CD1c-positive myeloid dendritic cell (primary cell): ENCODE results near the gene CYREN.
"Not testable (repeated sequence)": the region's sequence is repeated elsewhere in the genome, so short reads cannot be mapped to it uniquely, and the experiment has no call there.

Experiments
- DNase-seq: peaks from one replicate; pipeline ENCODE4 v3.0.0-alpha.2; 2016; ENCODE audit errors: extremely low spot score

CYREN gene

DNA sequence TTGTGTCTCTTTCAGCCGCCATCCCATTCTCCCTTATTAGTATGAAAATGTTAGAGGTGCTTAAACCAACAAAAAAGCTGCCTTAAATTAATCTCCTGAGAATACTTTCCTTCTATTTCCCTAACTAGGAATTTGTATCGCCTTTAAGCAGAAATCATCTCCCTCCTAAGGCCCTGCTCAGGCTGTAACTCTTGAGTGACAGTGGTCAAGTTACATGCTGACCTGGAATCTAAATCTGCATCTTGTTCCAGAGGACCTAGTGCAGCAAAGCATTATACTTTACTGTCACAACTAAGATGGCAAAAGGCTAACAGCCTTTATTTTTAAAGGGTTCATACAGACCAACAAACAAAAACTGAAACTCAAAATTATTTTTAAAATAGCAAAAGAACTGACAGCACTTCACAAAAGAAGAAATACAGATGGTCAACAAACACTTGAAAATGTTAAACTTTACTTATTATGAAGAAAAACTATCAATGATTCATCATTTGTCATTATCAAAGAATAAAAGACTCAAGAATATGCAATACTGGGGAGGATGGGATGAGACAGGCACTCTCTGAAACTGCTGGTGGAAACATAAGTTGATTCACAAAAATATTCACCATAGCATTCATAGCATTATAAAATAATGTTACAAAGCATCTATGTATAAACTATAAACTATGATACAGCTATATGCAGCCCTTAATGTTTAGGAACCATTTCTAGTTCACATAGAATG, 11.0 kb downstream of the CYREN start:
- no peak for DNase-seq

- DNase-seq = no peak
Measured at GRCh38 chr7:135158874-135159273, 11.6 kb downstream of the CYREN start.

DNA sequence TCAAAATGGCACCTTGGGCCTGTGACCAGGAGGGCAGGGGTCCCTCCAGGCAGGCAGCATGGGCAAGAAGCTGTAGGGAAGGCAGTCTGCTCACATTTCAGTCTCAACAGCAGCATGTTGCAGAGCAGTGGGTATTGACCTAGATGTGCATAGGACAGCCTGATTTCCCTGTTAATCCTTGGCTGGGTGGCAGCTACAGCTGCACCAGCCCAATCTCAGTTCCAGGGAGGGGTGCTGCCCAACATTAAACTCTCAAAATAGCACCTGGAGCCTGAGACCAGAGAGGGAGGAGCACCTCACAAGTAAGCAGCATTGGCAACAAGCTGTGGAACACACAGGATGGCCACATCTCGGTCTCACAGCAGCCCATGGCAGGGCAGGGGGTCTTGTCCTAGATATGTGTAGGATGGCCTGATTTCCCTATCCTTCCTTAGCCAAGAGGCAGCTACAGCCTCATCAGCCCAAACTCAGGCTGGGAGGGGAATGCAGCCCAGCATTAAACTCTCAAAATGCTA, 12.3 kb downstream of the CYREN start:
- DNase-seq = no peak

- DNase-seq = no peak
Measured at GRCh38 chr7:135156290-135156689, 14.2 kb downstream of the CYREN start.

GRCh38 chr7:135154734-135155133, 15.8 kb downstream of the CYREN start:
- no peak for DNase-seq

DNA sequence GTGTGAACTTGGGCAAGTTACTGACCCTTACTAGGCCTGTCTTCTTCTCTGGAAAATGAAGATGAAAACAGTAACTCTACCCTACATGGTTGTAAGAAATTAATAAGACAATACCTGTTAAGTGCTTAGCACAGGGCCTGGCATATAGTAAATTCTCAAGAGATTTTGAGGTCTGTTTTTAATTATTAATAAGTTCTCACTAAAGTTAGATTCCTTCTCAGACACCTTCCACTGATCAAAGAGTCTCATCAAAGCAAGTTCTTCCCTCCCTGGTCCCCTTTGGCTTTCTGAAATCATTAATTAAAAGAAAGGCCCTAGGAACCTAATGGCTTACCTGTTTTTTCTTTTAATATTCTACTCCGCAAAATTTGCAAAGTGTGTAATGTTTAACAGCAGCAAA, 18.1 kb downstream of the CYREN start:
- no peak for DNase-seq

DNA sequence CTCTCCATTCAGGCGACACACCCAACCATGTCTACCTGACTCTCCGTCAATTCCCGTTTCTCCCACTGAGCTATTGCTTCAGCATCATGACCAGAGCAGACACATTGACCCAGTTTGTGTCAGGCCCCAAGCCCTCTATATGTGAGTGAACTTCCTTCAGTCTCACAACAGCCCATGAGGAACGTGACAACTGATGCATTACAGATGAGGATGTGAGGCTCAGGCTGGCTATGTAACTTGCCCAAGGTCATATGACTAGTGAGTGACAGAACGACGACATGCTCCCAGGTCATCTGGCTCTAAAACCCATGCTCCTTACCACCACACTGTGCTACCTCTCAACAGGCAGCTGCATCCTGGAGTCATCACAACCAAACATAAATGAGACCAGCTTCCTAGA, 19.0 kb downstream of the CYREN start:
- peak; percentile 77 for DNase-seq

GRCh38 chr7:135151132-135151531, 19.4 kb downstream of the CYREN start:
- peak; percentile 46 for DNase-seq

- DNase-seq = peak; percentile 33
Measured at GRCh38 chr7:135150072-135150782, 20.3 kb downstream of the CYREN start.

DNA sequence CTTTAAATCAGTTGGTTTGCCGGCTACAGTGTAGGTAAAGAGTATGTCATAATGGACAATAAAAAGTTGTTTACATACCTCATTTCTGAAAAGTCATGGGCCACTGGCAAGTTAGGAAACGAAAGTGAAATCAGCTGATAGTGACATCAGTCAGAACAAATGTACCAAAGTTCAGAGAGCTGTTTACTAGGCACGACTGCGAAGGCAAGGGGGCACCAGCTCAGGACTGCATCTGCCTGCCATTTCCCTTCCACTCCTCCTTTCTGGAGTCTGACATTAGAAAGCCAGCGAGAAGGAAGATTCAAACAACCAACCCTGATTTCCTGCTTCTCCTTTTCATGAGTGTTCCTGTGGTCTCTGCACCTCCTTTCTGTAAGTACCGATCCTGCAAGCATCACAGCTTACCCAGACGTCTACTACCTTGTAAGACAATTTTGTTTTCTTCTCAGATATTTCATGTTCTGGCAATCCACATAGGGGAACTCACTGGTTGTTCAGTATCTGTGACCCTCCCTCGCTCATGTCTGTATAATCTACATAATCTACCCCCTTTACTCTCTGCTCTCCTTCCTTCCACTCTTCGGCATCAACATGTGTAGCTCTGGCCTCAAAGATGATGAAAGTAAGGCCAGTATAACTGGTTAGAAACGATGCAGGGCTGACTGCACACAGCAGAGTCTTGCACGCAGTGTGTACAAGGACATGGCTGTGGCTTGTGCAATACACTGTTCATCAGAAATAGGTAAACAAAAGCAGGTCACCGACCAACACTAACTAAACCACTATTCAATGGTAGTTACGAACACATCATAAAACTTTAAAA, 22.4 kb downstream of the CYREN start, which contains the start of gene TMEM140:
Gene TMEM140 (plus strand): TSS at position 174 of the 823 bp plus-strand sequence. CDS start 16,370 bp downstream, outside the sequence.
- peak; percentile 74 for DNase-seq

DNA sequence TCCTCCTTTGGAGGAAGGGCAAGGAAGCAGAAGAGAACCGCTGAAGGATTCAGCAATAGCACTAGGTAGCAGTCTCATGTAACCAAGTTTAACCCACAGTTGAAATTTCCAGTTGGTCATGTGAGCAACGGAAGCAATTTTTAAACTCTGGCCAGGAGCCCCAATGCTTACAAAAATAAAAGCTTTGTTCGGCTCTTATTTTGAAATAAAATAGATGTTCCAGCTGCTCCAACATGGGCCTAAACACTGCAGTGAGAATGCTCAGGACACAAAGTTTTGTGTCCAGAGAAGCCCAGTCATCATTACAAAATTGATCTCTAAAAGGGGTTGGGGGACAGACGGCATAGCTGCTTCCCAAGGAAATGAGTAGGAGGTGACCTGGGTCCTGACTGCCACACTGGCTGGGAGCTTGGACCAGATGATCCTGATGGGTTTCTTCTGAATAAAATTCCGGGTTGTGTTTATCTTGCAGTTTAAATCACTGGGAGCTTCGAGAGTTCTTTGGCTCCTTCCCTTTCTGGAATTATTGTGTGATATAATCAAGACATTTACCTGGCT, 23.1 kb downstream of the CYREN start:
- DNase-seq = peak; percentile 43

GRCh38 chr7:135143885-135144668, 26.4 kb downstream of the CYREN start:
- DNase-seq = no peak

- DNase-seq = no peak
Measured at GRCh38 chr7:135129579-135129978, 40.9 kb downstream of the CYREN start.

- DNase-seq = no peak
Measured at GRCh38 chr7:135128931-135129330, 41.6 kb downstream of the CYREN start.

DNA sequence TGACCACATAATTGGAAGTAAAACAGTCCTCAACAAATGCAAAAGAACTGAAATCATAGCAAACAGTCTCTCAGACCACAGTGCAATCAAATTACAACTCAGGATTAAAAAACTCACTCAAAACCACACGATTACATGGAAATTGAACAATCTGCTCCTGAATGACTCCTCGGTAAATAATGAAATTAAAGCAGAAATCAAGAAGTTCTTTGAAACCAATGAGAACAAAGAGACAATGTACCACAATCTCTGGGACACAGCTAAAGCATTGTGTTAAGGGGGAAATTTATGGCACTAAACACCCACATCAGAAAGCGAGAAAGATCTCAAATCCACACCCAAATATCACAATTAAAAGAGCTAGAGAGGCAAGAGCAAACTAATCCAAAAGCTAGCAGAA, 45.9 kb downstream of the CYREN start:
- not testable (repeated sequence) for DNase-seq

GRCh38 chr7:135121868-135122267, 48.6 kb downstream of the CYREN start:
- DNase-seq = no peak

DNA sequence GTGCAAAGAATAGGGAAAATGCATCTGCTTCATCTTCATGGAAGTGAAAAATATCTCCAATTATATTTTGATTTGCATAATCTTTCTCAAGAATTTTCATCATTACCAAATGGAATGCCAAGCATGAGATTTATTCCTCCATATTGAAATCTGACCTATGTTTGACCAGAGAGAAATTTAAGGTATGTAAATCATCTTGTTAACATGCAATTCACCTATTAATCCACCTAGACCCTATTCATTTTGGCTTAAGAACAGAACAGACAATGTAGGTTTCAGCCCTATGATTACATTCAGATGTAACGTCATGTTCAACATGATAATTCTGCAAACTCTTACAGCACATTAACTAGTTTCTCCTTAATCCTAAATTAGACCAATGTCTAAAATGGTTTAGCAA, 53.4 kb downstream of the CYREN start:
- DNase-seq = no peak
